Astrocyte (in vitro differentiated cells and primary cell): ENCODE measurements around the gene RPP25L. TPM values are rescaled to one million over a fixed set of nuclear protein-coding genes. Genes with fewer than 3 reads are reported as not detected.
A peak's percentile ranks its signal among the peaks of the same experiment; 100 is the strongest.

Experiments
- DNase-seq: peaks from one replicate; pipeline ENCODE4 v3.0.0-alpha.2; 2010; ENCODE audit warnings: low read depth
- FAIRE-seq: peaks from 2 replicates; lab custom pipeline; 2011; peaks lifted over from hg19 to GRCh38; lab: Jason Lieb, UNC
- H2AFZ ChIP-seq: 2 replicates; pipeline ENCODE4 v1.6.0; 2012; ENCODE audit warnings: low read depth, low read length, inconsistent platforms
- H3K27ac ChIP-seq: 2 replicates; pipeline ENCODE4 v1.5.1; 2011; ENCODE audit warnings: low read depth, low read length, inconsistent platforms
- H3K27me3 ChIP-seq: 2 replicates; pipeline ENCODE4 v1.6.0; 2011; ENCODE audit warnings: low read length, inconsistent platforms; ENCODE audit not compliant: insufficient read depth
- H3K36me3 ChIP-seq: 2 replicates; pipeline ENCODE4 v1.5.1; 2011; ENCODE audit warnings: low read length, inconsistent platforms; ENCODE audit not compliant: insufficient read depth
- H3K4me1 ChIP-seq: 2 replicates; pipeline ENCODE4 v1.5.1; 2011; ENCODE audit warnings: low read length, inconsistent platforms; ENCODE audit not compliant: insufficient read depth
- H3K4me2 ChIP-seq: 2 replicates; pipeline ENCODE4 v1.6.0; 2012; ENCODE audit warnings: low read length, inconsistent platforms
- H3K4me3 ChIP-seq: 2 replicates; pipeline ENCODE4 v1.5.1; 2011; ENCODE audit warnings: low read depth, mild to moderate bottlenecking, low read length, inconsistent platforms; ENCODE audit not compliant: insufficient read depth
- H3K79me2 ChIP-seq: 2 replicates; pipeline ENCODE4 v1.6.0; 2012; ENCODE audit warnings: mild to moderate bottlenecking, low read length, inconsistent platforms; ENCODE audit not compliant: insufficient read depth
- H3K9ac ChIP-seq: 2 replicates; pipeline ENCODE4 v1.6.0; 2012; ENCODE audit warnings: mild to moderate bottlenecking, low read length, inconsistent platforms
- H3K9me3 ChIP-seq: 2 replicates; pipeline ENCODE4 v1.5.1; 2012; ENCODE audit warnings: low read depth, mild to moderate bottlenecking, low read length, inconsistent platforms; ENCODE audit not compliant: insufficient read depth
- H4K20me1 ChIP-seq: 2 replicates; pipeline ENCODE4 v1.6.0; 2012; ENCODE audit warnings: low read length, inconsistent platforms; ENCODE audit not compliant: insufficient read depth
- H3K27ac Mint-ChIP-seq: one replicate; pipeline ENCODE4 v1.8.0; 2021; ENCODE audit warnings: mild to moderate bottlenecking, mixed read lengths; ENCODE audit not compliant: unreplicated experiment
- H3K27me3 Mint-ChIP-seq: one replicate; pipeline ENCODE4 v1.8.0; 2021; ENCODE audit warnings: low read depth, mixed read lengths; ENCODE audit not compliant: unreplicated experiment
- H3K36me3 Mint-ChIP-seq: one replicate; pipeline ENCODE4 v1.8.0; 2021; ENCODE audit warnings: low read depth, mixed read lengths; ENCODE audit not compliant: unreplicated experiment
- H3K4me1 Mint-ChIP-seq: one replicate; pipeline ENCODE4 v1.8.0; 2021; ENCODE audit warnings: low read depth, mixed read lengths; ENCODE audit not compliant: unreplicated experiment
- H3K4me3 Mint-ChIP-seq: one replicate; pipeline ENCODE4 v1.8.0; 2021; ENCODE audit warnings: mild to moderate bottlenecking, moderate library complexity, mixed read lengths; ENCODE audit not compliant: unreplicated experiment
- H3K9me3 Mint-ChIP-seq: one replicate; pipeline ENCODE4 v1.8.0; 2021; ENCODE audit warnings: mild to moderate bottlenecking, mixed read lengths; ENCODE audit not compliant: unreplicated experiment
- EZH2 ChIP-seq: IDR thresholded peaks from 2 replicates; pipeline ENCODE4 v1.6.1; 2012; ENCODE audit warnings: mild to moderate bottlenecking, low read length, inconsistent platforms; ENCODE audit not compliant: insufficient read depth
- total RNA-seq: library from RNA; stranded (reverse); gene quantifications from 2 replicates; pipeline ENCODE4 v1.2.1, GENCODE V29; 2021
- TF ChIP-seq, protein P1 (sequence below): IDR thresholded peaks from 2 replicates; pipeline ENCODE4 v1.5.1; 2011; ENCODE audit warnings: low read depth, mild to moderate bottlenecking, inconsistent platforms, low read length, moderate library complexity; ENCODE audit not compliant: insufficient read depth

Gene RPP25L
- total RNA-seq, 1 donor from 2014 or later: 13.9 TPM

- peak overlapping the region; percentile 37 for H2AFZ ChIP-seq
- FAIRE-seq: no peak
Measured at GRCh38 chr9:34591248-34591916, 20.5 kb downstream of the RPP25L start.

DNA sequence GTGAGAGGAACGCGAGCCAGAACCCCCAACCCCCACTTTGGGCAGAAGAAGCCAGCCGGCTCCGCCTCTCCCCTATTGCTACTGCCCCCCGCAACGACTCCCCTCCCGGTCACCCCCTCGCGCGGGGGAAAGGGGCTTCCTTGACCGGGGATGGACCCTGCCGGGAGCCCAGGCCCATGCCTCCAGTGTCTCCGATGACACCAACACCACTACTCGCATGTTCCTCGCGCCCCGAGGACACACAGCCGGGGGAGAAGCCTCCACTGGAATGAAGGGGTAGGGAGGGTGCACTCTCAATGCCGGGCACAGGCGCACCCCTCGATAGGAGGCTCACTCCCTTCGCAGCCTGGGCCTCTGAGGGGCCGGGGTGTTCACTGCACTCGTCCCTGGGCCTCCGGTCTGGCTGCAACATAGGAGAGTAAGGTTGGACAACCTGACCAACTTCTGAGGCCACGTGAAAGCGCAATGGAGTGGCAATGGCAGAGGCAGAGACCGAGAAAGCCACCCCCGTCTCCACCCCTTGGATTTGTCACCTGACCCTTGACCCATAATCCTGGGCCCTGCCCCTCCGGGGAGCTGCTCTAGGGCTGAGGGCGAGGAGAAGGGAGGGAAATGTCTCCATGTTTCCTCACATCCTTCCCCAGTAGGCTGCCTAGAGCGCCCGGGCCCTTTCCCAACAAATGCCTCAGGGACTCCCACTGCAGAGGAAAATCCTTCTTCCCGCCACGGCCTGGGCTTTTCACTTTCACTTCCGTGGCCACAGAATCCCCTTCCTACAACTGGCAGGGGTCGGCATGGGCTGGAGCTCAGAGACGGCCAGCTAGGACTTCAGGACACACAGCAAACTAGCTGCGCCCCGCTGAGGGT lies 21.3 kb downstream of the RPP25L start:
- Mint-ChIP-seq H3K27ac (no peak overlapping the region), H3K27me3 (peaks cover 69% of the 10 kb centered on the region), H3K4me1 (no peaks in the 10 kb centered on the region), H3K36me3 (no peaks in the 10 kb centered on the region), H3K4me3 (peak overlapping the region; percentile 70), H3K9me3 (peaks cover 5% of the 10 kb centered on the region)
- Histone ChIP-seq H3K9ac (no peak overlapping the region), H2AFZ (no peak overlapping the region), H3K79me2 (no peaks in the 10 kb centered on the region), H3K4me3 (peak overlapping the region; percentile 10), H3K27ac (no peak overlapping the region), H3K4me2 (peak overlapping the region; percentile 78), H3K27me3 (peaks cover 72% of the 10 kb centered on the region), H3K9me3 (no peaks in the 10 kb centered on the region), H3K4me1 (no peaks in the 10 kb centered on the region), H3K36me3 (no peaks in the 10 kb centered on the region), H4K20me1 (peaks cover 16% of the 10 kb centered on the region)
- no peak for DNase-seq
- TF ChIP-seq EZH2: no peak
- TF ChIP-seq, protein P1, sequence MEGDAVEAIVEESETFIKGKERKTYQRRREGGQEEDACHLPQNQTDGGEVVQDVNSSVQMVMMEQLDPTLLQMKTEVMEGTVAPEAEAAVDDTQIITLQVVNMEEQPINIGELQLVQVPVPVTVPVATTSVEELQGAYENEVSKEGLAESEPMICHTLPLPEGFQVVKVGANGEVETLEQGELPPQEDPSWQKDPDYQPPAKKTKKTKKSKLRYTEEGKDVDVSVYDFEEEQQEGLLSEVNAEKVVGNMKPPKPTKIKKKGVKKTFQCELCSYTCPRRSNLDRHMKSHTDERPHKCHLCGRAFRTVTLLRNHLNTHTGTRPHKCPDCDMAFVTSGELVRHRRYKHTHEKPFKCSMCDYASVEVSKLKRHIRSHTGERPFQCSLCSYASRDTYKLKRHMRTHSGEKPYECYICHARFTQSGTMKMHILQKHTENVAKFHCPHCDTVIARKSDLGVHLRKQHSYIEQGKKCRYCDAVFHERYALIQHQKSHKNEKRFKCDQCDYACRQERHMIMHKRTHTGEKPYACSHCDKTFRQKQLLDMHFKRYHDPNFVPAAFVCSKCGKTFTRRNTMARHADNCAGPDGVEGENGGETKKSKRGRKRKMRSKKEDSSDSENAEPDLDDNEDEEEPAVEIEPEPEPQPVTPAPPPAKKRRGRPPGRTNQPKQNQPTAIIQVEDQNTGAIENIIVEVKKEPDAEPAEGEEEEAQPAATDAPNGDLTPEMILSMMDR: no peak
- no peak for FAIRE-seq

More at GRCh38 chr9:34591248-34591916, 20.5 kb downstream of the RPP25L start:
- Histone ChIP-seq H4K20me1 (peaks cover 16% of the 10 kb centered on the region), H3K36me3 (no peaks in the 10 kb centered on the region), H3K27me3 (peaks cover 68% of the 10 kb centered on the region), H3K4me3 (no peak overlapping the region), H3K4me1 (no peaks in the 10 kb centered on the region), H3K79me2 (no peaks in the 10 kb centered on the region), H3K4me2 (peak overlapping the region; percentile 36), H3K27ac (no peak overlapping the region), H3K9ac (no peak overlapping the region), H3K9me3 (no peaks in the 10 kb centered on the region)
- Mint-ChIP-seq H3K36me3 (no peaks in the 10 kb centered on the region), H3K27ac (no peak overlapping the region), H3K4me1 (no peaks in the 10 kb centered on the region), H3K4me3 (no peak overlapping the region), H3K9me3 (peaks cover 3% of the 10 kb centered on the region), H3K27me3 (peaks cover 66% of the 10 kb centered on the region)
- TF ChIP-seq EZH2: peak; percentile 92
- TF ChIP-seq, protein P1: peak; percentile 53
- DNase-seq: peak; percentile 24
